ENCODE data around the gene HDAC5.

The HDAC5 gene

GRCh38 chr17:44087319-44087718 lies 36.1 kb downstream of the HDAC5 start (continued):
- TF ChIP-seq, protein P1, sequence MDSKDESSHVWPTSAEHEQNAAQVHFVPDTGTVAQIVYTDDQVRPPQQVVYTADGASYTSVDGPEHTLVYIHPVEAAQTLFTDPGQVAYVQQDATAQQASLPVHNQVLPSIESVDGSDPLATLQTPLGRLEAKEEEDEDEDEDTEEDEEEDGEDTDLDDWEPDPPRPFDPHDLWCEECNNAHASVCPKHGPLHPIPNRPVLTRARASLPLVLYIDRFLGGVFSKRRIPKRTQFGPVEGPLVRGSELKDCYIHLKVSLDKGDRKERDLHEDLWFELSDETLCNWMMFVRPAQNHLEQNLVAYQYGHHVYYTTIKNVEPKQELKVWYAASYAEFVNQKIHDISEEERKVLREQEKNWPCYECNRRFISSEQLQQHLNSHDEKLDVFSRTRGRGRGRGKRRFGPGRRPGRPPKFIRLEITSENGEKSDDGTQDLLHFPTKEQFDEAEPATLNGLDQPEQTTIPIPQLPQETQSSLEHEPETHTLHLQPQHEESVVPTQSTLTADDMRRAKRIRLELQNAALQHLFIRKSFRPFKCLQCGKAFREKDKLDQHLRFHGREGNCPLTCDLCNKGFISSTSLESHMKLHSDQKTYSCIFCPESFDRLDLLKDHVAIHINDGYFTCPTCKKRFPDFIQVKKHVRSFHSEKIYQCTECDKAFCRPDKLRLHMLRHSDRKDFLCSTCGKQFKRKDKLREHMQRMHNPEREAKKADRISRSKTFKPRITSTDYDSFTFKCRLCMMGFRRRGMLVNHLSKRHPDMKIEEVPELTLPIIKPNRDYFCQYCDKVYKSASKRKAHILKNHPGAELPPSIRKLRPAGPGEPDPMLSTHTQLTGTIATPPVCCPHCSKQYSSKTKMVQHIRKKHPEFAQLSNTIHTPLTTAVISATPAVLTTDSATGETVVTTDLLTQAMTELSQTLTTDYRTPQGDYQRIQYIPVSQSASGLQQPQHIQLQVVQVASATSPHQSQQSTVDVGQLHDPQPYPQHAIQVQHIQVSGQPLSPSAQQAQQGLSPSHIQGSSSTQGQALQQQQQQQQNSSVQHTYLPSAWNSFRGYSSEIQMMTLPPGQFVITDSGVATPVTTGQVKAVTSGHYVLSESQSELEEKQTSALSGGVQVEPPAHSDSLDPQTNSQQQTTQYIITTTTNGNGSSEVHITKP (tag by site-specific recombination; IDR thresholded peaks at IDR 0.05): peak; percentile 27; the same call in 1 of the 2 replicates
- TF ChIP-seq, protein P2, sequence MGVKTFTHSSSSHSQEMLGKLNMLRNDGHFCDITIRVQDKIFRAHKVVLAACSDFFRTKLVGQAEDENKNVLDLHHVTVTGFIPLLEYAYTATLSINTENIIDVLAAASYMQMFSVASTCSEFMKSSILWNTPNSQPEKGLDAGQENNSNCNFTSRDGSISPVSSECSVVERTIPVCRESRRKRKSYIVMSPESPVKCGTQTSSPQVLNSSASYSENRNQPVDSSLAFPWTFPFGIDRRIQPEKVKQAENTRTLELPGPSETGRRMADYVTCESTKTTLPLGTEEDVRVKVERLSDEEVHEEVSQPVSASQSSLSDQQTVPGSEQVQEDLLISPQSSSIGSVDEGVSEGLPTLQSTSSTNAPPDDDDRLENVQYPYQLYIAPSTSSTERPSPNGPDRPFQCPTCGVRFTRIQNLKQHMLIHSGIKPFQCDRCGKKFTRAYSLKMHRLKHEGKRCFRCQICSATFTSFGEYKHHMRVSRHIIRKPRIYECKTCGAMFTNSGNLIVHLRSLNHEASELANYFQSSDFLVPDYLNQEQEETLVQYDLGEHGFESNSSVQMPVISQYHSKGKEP (tag by site-specific recombination; IDR thresholded peaks at IDR 0.05): no peak
- TF ChIP-seq SP7 (tag by site-specific recombination; IDR thresholded peaks at IDR 0.05) (no peak), REPIN1 (tag by site-specific recombination; IDR thresholded peaks at IDR 0.05; ENCODE audit: low read depth) (no peak), ZBTB17 (tag by site-specific recombination; IDR thresholded peaks at IDR 0.05) (0 out of 2 replicates have a peak, but pooled peaks have one; percentile 47)

GRCh38 chr17:44086364-44087311 lies 36.8 kb downstream of the HDAC5 start:
- Histone ChIP-seq H3K9me3 (ENCODE audit: control insufficient read depth, insufficient read depth, low read depth, low read length) (no peaks in the 10 kb centered on the region), H3K4me3 (ENCODE audit: low read depth, low read length) (no peak overlapping the region), H3K27ac (ENCODE audit: extremely low read depth, low read depth, low read length) (peak overlapping the region; percentile 25; the same call in 1 of the 2 replicates), H3K4me1 (ENCODE audit: control insufficient read depth, insufficient read depth, low read length) (peaks cover 10% of the 10 kb centered on the region), H3K36me3 (ENCODE audit: control insufficient read depth in 2 of 2, insufficient read depth in 1 of 2, low read length in 2 of 2) (peaks cover 8 to 56% of the 10 kb centered on the region in 2 experiments; a peak in 2 of 3 replicates)
- ChIA-PET CTCF (interaction anchor here (0.6 to 8.1 kb wide), 14 partner anchors 9 to 1174 kb away, joined by 3 to 98 read pairs (median 4); partner anchors contain the start of gene HDAC5), POLR2A (interaction anchor here (0.6 to 2.4 kb wide), 15 partner anchors 9 to 238 kb away, joined by 3 to 13 read pairs (median 4); partner anchors contain the start of genes G6PC3, HDAC5, LSM12 and SLC25A39)
- TF ChIP-seq YY1 (tag by site-specific recombination; IDR thresholded peaks at IDR 0.05) (no peak), BCL11A (tag by site-specific recombination; IDR thresholded peaks at IDR 0.05; ENCODE audit: low read depth) (no peak), ZNF398 (tag by site-specific recombination; IDR thresholded peaks at IDR 0.05) (peak; percentile 98), MZF1 (tag by site-specific recombination; IDR thresholded peaks at IDR 0.05; ENCODE audit: borderline replicate concordance) (peak; percentile 53; the same call in 1 of the 2 replicates), ZNF341 (tag by site-specific recombination; IDR thresholded peaks at IDR 0.05; ENCODE audit: low read depth) (peak; percentile 79), CTCF (tag by site-specific recombination; IDR thresholded peaks at IDR 0.05) (no peak), ZFHX2 (tag by site-specific recombination; conservative IDR thresholded peaks at IDR 0.05) (peak; percentile 94), ZBTB48 (tag by site-specific recombination; IDR thresholded peaks at IDR 0.05) (peak; percentile 67), IKZF3 (tag by site-specific recombination; IDR thresholded peaks at IDR 0.05) (peak; percentile 69), GLIS1 (tag by site-specific recombination; IDR thresholded peaks at IDR 0.05) (peak; percentile 26; the same call in 1 of the 2 replicates), ZNF600 (tag by site-specific recombination; IDR thresholded peaks at IDR 0.05) (peak; percentile 83), ZNF792 (tag by site-specific recombination; IDR thresholded peaks at IDR 0.05) (peak; percentile 63; the same call in 1 of the 2 replicates), ZNF26 (tag by site-specific recombination; IDR thresholded peaks at IDR 0.05) (no peak)
- TF ChIP-seq, protein P3, sequence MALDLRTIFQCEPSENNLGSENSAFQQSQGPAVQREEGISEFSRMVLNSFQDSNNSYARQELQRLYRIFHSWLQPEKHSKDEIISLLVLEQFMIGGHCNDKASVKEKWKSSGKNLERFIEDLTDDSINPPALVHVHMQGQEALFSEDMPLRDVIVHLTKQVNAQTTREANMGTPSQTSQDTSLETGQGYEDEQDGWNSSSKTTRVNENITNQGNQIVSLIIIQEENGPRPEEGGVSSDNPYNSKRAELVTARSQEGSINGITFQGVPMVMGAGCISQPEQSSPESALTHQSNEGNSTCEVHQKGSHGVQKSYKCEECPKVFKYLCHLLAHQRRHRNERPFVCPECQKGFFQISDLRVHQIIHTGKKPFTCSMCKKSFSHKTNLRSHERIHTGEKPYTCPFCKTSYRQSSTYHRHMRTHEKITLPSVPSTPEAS (tag by site-specific recombination; IDR thresholded peaks at IDR 0.05): peak; percentile 87
- TF ChIP-seq, protein P4, sequence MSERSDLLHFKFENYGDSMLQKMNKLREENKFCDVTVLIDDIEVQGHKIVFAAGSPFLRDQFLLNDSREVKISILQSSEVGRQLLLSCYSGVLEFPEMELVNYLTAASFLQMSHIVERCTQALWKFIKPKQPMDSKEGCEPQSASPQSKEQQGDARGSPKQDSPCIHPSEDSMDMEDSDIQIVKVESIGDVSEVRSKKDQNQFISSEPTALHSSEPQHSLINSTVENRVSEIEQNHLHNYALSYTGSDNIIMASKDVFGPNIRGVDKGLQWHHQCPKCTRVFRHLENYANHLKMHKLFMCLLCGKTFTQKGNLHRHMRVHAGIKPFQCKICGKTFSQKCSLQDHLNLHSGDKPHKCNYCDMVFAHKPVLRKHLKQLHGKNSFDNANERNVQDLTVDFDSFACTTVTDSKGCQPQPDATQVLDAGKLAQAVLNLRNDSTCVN (tag by site-specific recombination; optimal IDR thresholded peaks at IDR 0.05): peak; percentile 63
